Endothelial cell of umbilical vein (primary cell): Measurements from ENCODE around the gene CFAP73. TPM values are rescaled to one million over a fixed set of nuclear protein-coding genes. Genes with fewer than 3 reads are reported as not detected.

Source experiments
- BruUV-seq: library from RNA; stranded (reverse); fragments of 400-500 nt; replicated peaks from 2 replicates; lab custom pipeline; 2021; lab: Mats Ljungman, UMichigan
- CTCF ChIA-PET: fragments of 300-600, 350-600 bp; sonication (Branson Sonifier 250); formaldehyde crosslinking; loops from one replicate; lab custom pipeline; 2021; ENCODE audit warnings: antibody characterized with exemption, inconsistent platforms; lab: Charles Lee
- POLR2A ChIA-PET: fragments of 300-600, 350-600 bp; sonication (Branson Sonifier 250); formaldehyde crosslinking; loops from one replicate; lab custom pipeline; 2021; ENCODE audit warnings: antibody characterized with exemption, inconsistent platforms; lab: Charles Lee
- DNase-seq: peaks from one replicate; pipeline ENCODE4 v3.0.0-alpha.2; 2011; ENCODE audit warnings: low read depth, low spot score
- FAIRE-seq: peaks from 2 replicates; lab custom pipeline; 2011; peaks lifted over from hg19 to GRCh38; lab: Jason Lieb, UNC
- H2AFZ ChIP-seq: 2 replicates; pipeline ENCODE4 v1.6.0; 2012; ENCODE audit warnings: low read depth, low read length, control low read depth, inconsistent platforms
- H3K27ac ChIP-seq: 2 replicates; pipeline ENCODE4 v1.5.1; 2011; ENCODE audit warnings: low read depth, mild to moderate bottlenecking, control low read depth, low read length, moderate library complexity; ENCODE audit not compliant: insufficient read depth
- H3K27me3 ChIP-seq, 2 experiments: 2 replicates each; pipeline versions ENCODE4 v1.6.0 to v1.6.1; 2011; ENCODE audit warnings: low read length in 2 of 2, mixed read lengths in 1 of 2; ENCODE audit not compliant: control insufficient read depth in 2 of 2, insufficient read depth in 2 of 2
- H3K36me3 ChIP-seq, 2 experiments: 2 replicates in 1 of 2; 3 replicates in 1 of 2; pipeline ENCODE4 v1.5.1; 2011; ENCODE audit warnings: low read length in 2 of 2, mild to moderate bottlenecking in 1 of 2, moderate library complexity in 1 of 2; ENCODE audit not compliant: control insufficient read depth in 2 of 2, insufficient read depth in 2 of 2; ENCODE audit errors: extremely low read depth in 1 of 2
- H3K4me1 ChIP-seq: 3 replicates; pipeline ENCODE4 v1.5.1; 2011; ENCODE audit warnings: mild to moderate bottlenecking, low read length; ENCODE audit not compliant: control insufficient read depth, insufficient read depth; ENCODE audit errors: extremely low read depth
- H3K4me2 ChIP-seq: 2 replicates; pipeline ENCODE4 v1.6.1; 2011; ENCODE audit warnings: low read length, control low read depth, mixed read lengths; ENCODE audit not compliant: insufficient read depth
- H3K4me3 ChIP-seq, 3 experiments: fragments of 200-600 bp in 1 of 3; sonication (generic), shearing (Covaris generic) in 1 of 3; replicated peaks in 1 of 3; 2 replicates each; pipeline ENCODE4 v1.5.1; 2011 to 2016; ENCODE audit warnings: control low read depth in 3 of 3, low read length in 3 of 3, mild to moderate bottlenecking in 2 of 3, inconsistent platforms in 1 of 3, low read depth in 1 of 3, moderate library complexity in 1 of 3; ENCODE audit not compliant: insufficient read depth in 1 of 3
- H3K79me2 ChIP-seq: 2 replicates; pipeline ENCODE4 v1.6.0; 2012; ENCODE audit warnings: low read length, inconsistent platforms; ENCODE audit not compliant: control insufficient read depth, insufficient read depth
- H3K9ac ChIP-seq: replicated peaks from 2 replicates; pipeline ENCODE3; 2011; ENCODE audit warnings: low read length, control low read depth; ENCODE audit not compliant: insufficient read depth; ENCODE audit errors: extremely low read depth
- H3K9me1 ChIP-seq: replicated peaks from 3 replicates; pipeline ENCODE4 v1.6.0; 2011; ENCODE audit warnings: mild to moderate bottlenecking, low read length; ENCODE audit not compliant: control insufficient read depth, insufficient read depth; ENCODE audit errors: extremely low read depth
- H3K9me3 ChIP-seq: replicated peaks from 2 replicates; pipeline ENCODE4 v1.5.1; 2012; ENCODE audit warnings: low read length, inconsistent platforms; ENCODE audit not compliant: control insufficient read depth, insufficient read depth
- H4K20me1 ChIP-seq: replicated peaks from 2 replicates; pipeline ENCODE3; 2011; ENCODE audit warnings: mild to moderate bottlenecking, low read length; ENCODE audit not compliant: control insufficient read depth, insufficient read depth; ENCODE audit errors: extremely low read depth
- CTCF ChIP-seq, 2 donors: IDR thresholded peaks; 1 replicate in 1 of 2; 2 replicates in 1 of 2; pipeline ENCODE4 v1.5.1; 2011; ENCODE audit warnings: low read length in 2 of 2, mild to moderate bottlenecking in 2 of 2, moderate library complexity in 2 of 2, control low read depth in 1 of 2, inconsistent platforms in 1 of 2, low read depth in 1 of 2; ENCODE audit not compliant: insufficient read depth in 1 of 2; ENCODE audit errors: extremely low read depth in 1 of 2
- FOS ChIP-seq: IDR thresholded peaks from 2 replicates; pipeline ENCODE4 v1.6.1; 2011; ENCODE audit warnings: mild to moderate bottlenecking, low read length, moderate library complexity, borderline replicate concordance; ENCODE audit not compliant: insufficient read depth
- GATA2 ChIP-seq: IDR thresholded peaks from 2 replicates; pipeline ENCODE4 v1.7.0; 2011; ENCODE audit warnings: low read depth, mild to moderate bottlenecking, moderate library complexity, mixed read lengths, low read length; ENCODE audit not compliant: insufficient read length, insufficient read depth
- MAX ChIP-seq: IDR thresholded peaks from 2 replicates; pipeline ENCODE4 v1.6.1; 2011; ENCODE audit not compliant: insufficient read depth, insufficient read length
- MYC ChIP-seq: IDR thresholded peaks from one replicate; pipeline ENCODE4 v1.6.1; 2011; ENCODE audit warnings: mild to moderate bottlenecking, low read depth, low read length
- POLR2A ChIP-seq: IDR thresholded peaks from 2 replicates; pipeline ENCODE4 v1.6.1; 2012; ENCODE audit warnings: low read depth, mild to moderate bottlenecking, control low read depth, low read length
- POLR2AphosphoS5 ChIP-seq: IDR thresholded peaks from 2 replicates; pipeline ENCODE4 v1.6.1; 2012; ENCODE audit warnings: low read depth, mild to moderate bottlenecking, control low read depth, low read length, moderate library complexity; ENCODE audit not compliant: insufficient read depth
- dilution Hi-C: fragments of 300-500 bp; cut with MboI; formaldehyde crosslinking; loops from one replicate; pipeline ENCODE4 v1.15.0; 2019; ENCODE audit warnings: low sequenced_read_pairs; ENCODE audit not compliant: extremely low pct_ligation_motif_present
- intact Hi-C: fragments of 100-400 bp; cut with micrococcal nuclease; formaldehyde crosslinking; loops from one replicate; pipeline ENCODE4 v1.10.0; 2022
- polyA plus RNA-seq, 4 experiments: library from polyadenylated mRNA; depleted of rRNA in 3 of 4; stranded (reverse) in 3 of 4; unstranded in 1 of 4; fragments of >200 nt; gene quantifications; 2 replicates each; pipeline versions ENCODE4 v1.2.1 to v1.2.3, GENCODE V29; 2011 to 2012; ENCODE audit warnings: missing spikeins in 1 of 4
- total RNA-seq: library from RNA; stranded (reverse); gene quantifications from 2 replicates; pipeline ENCODE4 v1.2.3, GENCODE V29; 2021

Gene CFAP73
- total and polyA plus RNA-seq, 2 donors (not counting 3 experiments of a cell fraction or from before 2014, with no cell fraction given): not detected

GRCh38 chr12:113134521-113134951 is 15.0 kb upstream of the CFAP73 start:
- Histone ChIP-seq H3K27ac (no peak overlapping the region), H3K9me3 (no peaks in the 10 kb centered on the region), H3K9me1 (no peaks in the 10 kb centered on the region), H3K4me1 (no peaks in the 10 kb centered on the region), H3K27me3 (no peaks in the 10 kb centered on the region), H3K36me3 (no peaks in the 10 kb centered on the region), H3K9ac (no peak overlapping the region), H3K4me2 (no peak overlapping the region), H3K79me2 (no peaks in the 10 kb centered on the region), H4K20me1 (no peaks in the 10 kb centered on the region), H2AFZ (no peak overlapping the region), H3K4me3 (no peak overlapping the region)
- ChIA-PET CTCF (interaction anchor here (3.3 kb wide), 1 partner anchor 142 kb away, joined by 10 read pairs; no protein-coding TSS in a partner anchor), POLR2A (interaction anchor here (0.7 kb wide), 1 partner anchor 279 kb away, joined by 6 read pairs; no protein-coding TSS in a partner anchor)
- dilution Hi-C loops (no loop called here), intact Hi-C loops (no loop called here)
- DNase-seq (no peak), FAIRE-seq (no peak)
- TF ChIP-seq MAX (no peak), FOS (no peak), GATA2 (no peak), CTCF (IDR thresholded peaks at IDR 0.05; ENCODE audit: extremely low read depth in 1 of 2, insufficient read depth in 1 of 2, low read depth in 1 of 2, low read length in 2 of 2) (no peak), POLR2AphosphoS5 (no peak), POLR2A (no peak), MYC (no peak)
- BruUV-seq: no TSS peak
